ENCODE data around the gene PARD3. TPM values are rescaled to one million over a fixed set of nuclear protein-coding genes. Genes with fewer than 3 reads are reported as not detected.

The PARD3 gene
- total RNA-seq, 3 donors from 2014 or later, result 39.5 to 87.9 (median 47.0) TPM

- Histone ChIP-seq H3K9me3 (no peaks in the 10 kb centered on the region), H3K4me1 (ENCODE audit: low read depth) (no peaks in the 10 kb centered on the region), H3K36me3 (ENCODE audit: low read depth) (no peaks in the 10 kb centered on the region), H3K4me3 (no peak overlapping the region)
- DNase-seq (no peak), ATAC-seq (no peak)
- no peak for TF ChIP-seq CTCF (IDR thresholded peaks at IDR 0.05)
- intact Hi-C loops (cut with DNase I, micrococcal nuclease), result no loop called here
Measured at GRCh38 chr10:34495938-34496337, 319.2 kb downstream of the PARD3 start.

GRCh38 chr10:34494012-34494411, 321.1 kb downstream of the PARD3 start:
- H3K36me3 ChIP-seq (ENCODE audit: low read depth), result no peaks in the 10 kb centered on the region
- ATAC-seq (no peak), DNase-seq (no peak)
- no peak for TF ChIP-seq CTCF (IDR thresholded peaks at IDR 0.05)
- no peak overlapping the region for H3K4me3 ChIP-seq
- H3K4me1 ChIP-seq (ENCODE audit: low read depth), result no peaks in the 10 kb centered on the region
- intact Hi-C loops (cut with DNase I, micrococcal nuclease), result no loop called here
- no peaks in the 10 kb centered on the region for H3K9me3 ChIP-seq

GRCh38 chr10:34492081-34492480, 323.0 kb downstream of the PARD3 start:
- intact Hi-C loops (cut with DNase I, micrococcal nuclease), result no loop called here
- Histone ChIP-seq H3K36me3 (ENCODE audit: low read depth) (no peaks in the 10 kb centered on the region), H3K9me3 (no peaks in the 10 kb centered on the region), H3K4me1 (ENCODE audit: low read depth) (no peaks in the 10 kb centered on the region), H3K4me3 (no peak overlapping the region)
- TF ChIP-seq CTCF (IDR thresholded peaks at IDR 0.05), result no peak
- DNase-seq (no peak), ATAC-seq (no peak)

GRCh38 chr10:34491678-34492077, 323.4 kb downstream of the PARD3 start:
- no peak for DNase-seq
- Histone ChIP-seq H3K36me3 (ENCODE audit: low read depth) (no peaks in the 10 kb centered on the region), H3K4me1 (ENCODE audit: low read depth) (no peaks in the 10 kb centered on the region), H3K9me3 (no peaks in the 10 kb centered on the region), H3K4me3 (no peak overlapping the region)
- intact Hi-C loops (cut with DNase I, micrococcal nuclease), result no loop called here
- TF ChIP-seq CTCF (IDR thresholded peaks at IDR 0.05), result no peak
- ATAC-seq, result no peak

- no peak for ATAC-seq
- intact Hi-C loops (cut with DNase I, micrococcal nuclease), result no loop called here
- no peak for DNase-seq
- TF ChIP-seq CTCF (IDR thresholded peaks at IDR 0.05), result no peak
- Histone ChIP-seq H3K36me3 (ENCODE audit: low read depth) (no peaks in the 10 kb centered on the region), H3K4me1 (ENCODE audit: low read depth) (no peaks in the 10 kb centered on the region), H3K4me3 (no peak overlapping the region), H3K9me3 (no peaks in the 10 kb centered on the region)
Measured at GRCh38 chr10:34489973-34490745, 324.9 kb downstream of the PARD3 start.
